GM19193 (cell line): ENCODE data around the gene HOXB1.

Experiments used
- POLR2A ChIP-seq: IDR thresholded peaks from 4 replicates; pipeline ENCODE4 v1.6.1; 2011; ENCODE audit not compliant: insufficient read depth, insufficient read length; ENCODE audit errors: extremely low read depth

HOXB1 gene

GRCh38 chr17:48489781-48490180 is 41.0 kb downstream of the HOXB1 start:
- no peak for TF ChIP-seq POLR2A

GRCh38 chr17:48488548-48489106 is 42.2 kb downstream of the HOXB1 start:
- TF ChIP-seq POLR2A: no peak

- TF ChIP-seq POLR2A: no peak
Measured at GRCh38 chr17:48487221-48487620, 43.6 kb downstream of the HOXB1 start.

GRCh38 chr17:48486557-48486956 is 44.3 kb downstream of the HOXB1 start:
- TF ChIP-seq POLR2A: no peak

- no peak for TF ChIP-seq POLR2A
Measured at GRCh38 chr17:48484850-48485249, 46.0 kb downstream of the HOXB1 start.

- TF ChIP-seq POLR2A: no peak
Measured at GRCh38 chr17:48484256-48484655, 46.6 kb downstream of the HOXB1 start.

GRCh38 chr17:48483471-48484131 is 47.2 kb downstream of the HOXB1 start:
- no peak for TF ChIP-seq POLR2A

- TF ChIP-seq POLR2A: no peak
Measured at GRCh38 chr17:48483004-48483403, 47.8 kb downstream of the HOXB1 start.

GRCh38 chr17:48479014-48479402 is 51.8 kb downstream of the HOXB1 start:
- no peak for TF ChIP-seq POLR2A
